HepG2 (cell line): Measurements from ENCODE around the gene MYCBPAP. TPM values are rescaled to one million over a fixed set of nuclear protein-coding genes. Genes with fewer than 3 reads are reported as not detected.

ENCODE experiments used
- ATAC-seq: fragments of 200-7000 bp; cut with Tn5 transposase; 3 replicates; pipeline ENCODE4 v1.9.1; 2020; ENCODE audit warnings: mild to moderate bottlenecking, moderate library complexity
- BruUV-seq: library from RNA; stranded (reverse); fragments of 400-500 nt; replicated peaks from 2 replicates; lab custom pipeline; 2021; lab: Mats Ljungman, UMichigan
- CTCF ChIA-PET: fragments of 300-600 bp; formaldehyde crosslinking; extraction: SDS; loops from one replicate; lab custom pipeline; 2021; ENCODE audit warnings: low total read pairs, inconsistent platforms, low intra/inter-chr PET ratio; lab: Yijun Ruan, JAX
- POLR2A ChIA-PET: fragments of 350-600 bp; sonication (Branson Sonifier 250); formaldehyde crosslinking; loops from one replicate; lab custom pipeline; 2020; ENCODE audit warnings: antibody characterized with exemption, inconsistent platforms; lab: Yijun Ruan, JAX
- DNase-seq: peaks from one replicate; pipeline ENCODE4 v3.0.0-alpha.2; 2015; ENCODE audit warnings: low spot score
- FAIRE-seq: peaks from 3 replicates; lab custom pipeline; 2011; peaks lifted over from hg19 to GRCh38; lab: Jason Lieb, UNC
- H2AFZ ChIP-seq: one replicate; pipeline ENCODE4 v1.6.1; 2011; ENCODE audit warnings: low read length, inconsistent platforms
- H3K27ac ChIP-seq: fragments of 300-600 bp; 3 replicates; pipeline ENCODE4 v1.8.0; 2011; ENCODE audit warnings: mixed run types, mild to moderate bottlenecking, mixed read lengths, low read length, inconsistent platforms; ENCODE audit not compliant: insufficient read depth; ENCODE audit errors: extremely low read length
- H3K27me3 ChIP-seq, 2 experiments: fragments of 200-600 bp in 1 of 2; 2 replicates in 1 of 2; 3 replicates in 1 of 2; pipeline versions ENCODE4 v1.6.0 to v1.8.0; 2011; ENCODE audit warnings: low read length in 2 of 2, mild to moderate bottlenecking in 2 of 2, moderate library complexity in 2 of 2, inconsistent platforms in 1 of 2; ENCODE audit not compliant: insufficient read depth in 2 of 2, control insufficient read depth in 1 of 2
- H3K36me3 ChIP-seq, 2 experiments: fragments of 200-600 bp in 1 of 2; replicated peaks in 1 of 2; 2 replicates in 1 of 2; 3 replicates in 1 of 2; pipeline versions ENCODE4 v1.5.1 to v1.8.0; 2011; ENCODE audit warnings: low read length in 2 of 2, inconsistent platforms in 1 of 2; ENCODE audit not compliant: insufficient read depth in 2 of 2, control insufficient read depth in 1 of 2
- H3K4me1 ChIP-seq: 2 replicates; pipeline ENCODE4 v1.5.1; 2012; ENCODE audit warnings: low read length, inconsistent platforms; ENCODE audit not compliant: insufficient read depth
- H3K4me2 ChIP-seq: 2 replicates; pipeline ENCODE4 v1.6.0; 2011; ENCODE audit warnings: low read depth, low read length, inconsistent platforms
- H3K4me3 ChIP-seq, 3 experiments: fragments of 200-600 bp in 1 of 3; sonication (generic), shearing (Covaris generic) in 1 of 3; replicated peaks in 1 of 3; 2 replicates each; pipeline ENCODE4 v1.5.1; 2011 to 2016; ENCODE audit warnings: low read length in 3 of 3, inconsistent platforms in 2 of 3, low read depth in 2 of 3, mild to moderate bottlenecking in 2 of 3, control low read depth in 1 of 3, mixed read lengths in 1 of 3; ENCODE audit not compliant: insufficient read depth in 1 of 3
- H3K79me2 ChIP-seq: one replicate; pipeline ENCODE4 v1.6.1; 2011; ENCODE audit warnings: low read length, inconsistent platforms; ENCODE audit not compliant: insufficient read depth
- H3K9ac ChIP-seq: 2 replicates; pipeline ENCODE4 v1.6.0; 2011; ENCODE audit warnings: mild to moderate bottlenecking, low read depth, low read length, inconsistent platforms; ENCODE audit not compliant: insufficient read depth
- H3K9me3 ChIP-seq: 2 replicates; pipeline ENCODE4 v1.5.1; 2012; ENCODE audit warnings: mild to moderate bottlenecking, low read length
- H4K20me1 ChIP-seq: 2 replicates; pipeline ENCODE4 v1.6.0; 2011; ENCODE audit warnings: inconsistent platforms, mild to moderate bottlenecking, low read length, moderate library complexity; ENCODE audit not compliant: insufficient read depth
- CREM ChIP-seq, 2 experiments: sonication (generic) in 1 of 2; formaldehyde crosslinking in 1 of 2; IDR thresholded peaks; 2 replicates each; pipeline versions ENCODE4 v1.4.0 to v1.6.1; 2016 to 2020; ENCODE audit warnings: antibody characterized with exemption in 1 of 2, mild to moderate bottlenecking in 1 of 2, missing genetic modification reagents in 1 of 2
- FOSL1 ChIP-seq: sonication (generic); formaldehyde crosslinking; IDR thresholded peaks from 2 replicates; pipeline ENCODE4 v1.9.0; 2021; ENCODE audit warnings: missing genetic modification reagents, borderline replicate concordance
- FOSL2 ChIP-seq: sonication (generic); formaldehyde crosslinking; IDR thresholded peaks from 2 replicates; pipeline ENCODE4 v1.4.0; 2020; ENCODE audit warnings: missing genetic modification reagents
- KDM4B ChIP-seq: sonication (generic); formaldehyde crosslinking; IDR thresholded peaks from 2 replicates; pipeline ENCODE4 v1.4.0; 2020; ENCODE audit warnings: missing genetic modification reagents
- NR2F2 ChIP-seq: IDR thresholded peaks from 2 replicates; pipeline ENCODE4 v1.6.1; 2012; ENCODE audit warnings: low read depth, inconsistent platforms, borderline replicate concordance
- ZNF143 ChIP-seq: sonication (generic); formaldehyde crosslinking; IDR thresholded peaks from 2 replicates; pipeline ENCODE4 v1.4.0; 2020; ENCODE audit warnings: missing genetic modification reagents
- ZNF550 ChIP-seq: sonication (generic); formaldehyde crosslinking; IDR thresholded peaks from 2 replicates; pipeline ENCODE4 v1.4.0; 2020; ENCODE audit warnings: mild to moderate bottlenecking, missing genetic modification reagents, borderline replicate concordance
- ZNF577 ChIP-seq: sonication (generic); formaldehyde crosslinking; IDR thresholded peaks from 2 replicates; pipeline ENCODE4 v1.4.0; 2020; ENCODE audit warnings: mild to moderate bottlenecking, low read depth, missing genetic modification reagents, borderline replicate concordance
- WGBS: methylation state at CpG from one replicate; pipeline ENCODE4 v1.1.6; 2017; ENCODE audit warnings: low lambda C conversion rate; 5-methylcytosine and 5-hydroxymethylcytosine counted together
- in situ Hi-C: cut with HindIII; loops from 2 replicates; pipeline ENCODE4 v1.10.0; 2017; ENCODE audit warnings: low pct_unique_long_range_greater_than_20kb; ENCODE audit not compliant: extremely low pct_ligation_motif_present
- intact Hi-C: fragments of 100-400 bp; cut with micrococcal nuclease; formaldehyde crosslinking; loops from one replicate; pipeline ENCODE4 v1.10.0; 2022; ENCODE audit not compliant: unreplicated experiment
- polyA plus RNA-seq, 8 experiments: library from polyadenylated mRNA; depleted of rRNA in 3 of 8; stranded (reverse) in 7 of 8; unstranded in 1 of 8; fragments of >200 nt; fragmentation: Illumina TruSeq in 4 of 8; extraction: Trizol in 4 of 8; gene quantifications; 2 replicates each; pipeline versions ENCODE4 v1.2.1 to v1.2.3, GENCODE V29; 2011 to 2016; ENCODE audit warnings: low read depth in 4 of 8, missing spikeins in 1 of 8, mixed read lengths in 1 of 8; ENCODE audit not compliant: insufficient read depth in 1 of 8
- total RNA-seq, 5 experiments: library from RNA; depleted of rRNA; stranded (reverse); fragments of >200 nt; fragmentation: Illumina TruSeq; extraction: Trizol; gene quantifications; 2 replicates each; pipeline ENCODE4 v1.2.3, GENCODE V29; 2016; ENCODE audit warnings: low read depth in 1 of 5
- TF ChIP-seq, protein P1 (sequence below): sonication (generic); formaldehyde crosslinking; IDR thresholded peaks from 2 replicates; pipeline ENCODE4 v1.5.0; 2020; ENCODE audit warnings: missing genetic modification reagents, mild to moderate bottlenecking, borderline replicate concordance
- TF ChIP-seq, protein P2 (sequence below), 2 experiments: sonication (generic) in 1 of 2; formaldehyde crosslinking in 1 of 2; IDR thresholded peaks; 2 replicates each; pipeline versions ENCODE4 v1.4.0 to v1.6.1; 2016 to 2020; ENCODE audit warnings: borderline replicate concordance in 1 of 2, low read depth in 1 of 2, mild to moderate bottlenecking in 1 of 2, missing genetic modification reagents in 1 of 2
- TF ChIP-seq, protein P3 (sequence below): sonication (generic); formaldehyde crosslinking; IDR thresholded peaks from 2 replicates; pipeline ENCODE4 v1.8.1; 2023; ENCODE audit warnings: mild to moderate bottlenecking, moderate library complexity, missing genetic modification reagents
- TF ChIP-seq, protein P4 (sequence below): sonication (generic); formaldehyde crosslinking; conservative IDR thresholded peaks from 2 replicates; pipeline ENCODE4 v1.5.0; 2020; ENCODE audit warnings: missing genetic modification reagents
- TF ChIP-seq, protein P5 (sequence below): IDR thresholded peaks from 2 replicates; pipeline ENCODE4 v1.6.1; 2016

Gene MYCBPAP
- total and polyA plus RNA-seq, 2 of the 13 experiments (the other 11 are each of a cell fraction or from before 2014, with no cell fraction given): 0.22 to 0.24 TPM

DNA sequence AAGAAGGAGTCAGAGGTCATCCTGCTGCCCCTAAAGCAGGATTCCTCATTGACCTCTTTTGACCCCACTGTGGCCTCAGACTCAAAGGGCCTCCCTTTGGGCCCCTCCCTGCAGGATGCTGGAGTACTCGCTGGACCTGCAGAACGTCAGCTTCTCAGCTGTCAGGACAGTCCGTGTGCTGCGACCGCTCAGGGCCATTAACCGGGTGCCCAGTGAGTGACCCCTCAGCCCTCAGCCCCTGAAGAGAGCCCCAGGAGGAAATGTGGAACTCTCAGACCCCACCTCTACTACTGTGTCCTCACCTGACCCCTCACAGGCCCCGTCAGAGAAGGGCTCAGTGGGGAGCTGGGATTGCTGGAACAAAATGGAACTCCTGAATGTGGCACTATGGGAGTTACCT is 61.4 kb downstream of the MYCBPAP start:
- intact Hi-C loops: no loop called here
- Histone ChIP-seq H3K27me3 (peaks cover 26 to 90% of the 10 kb centered on the region in 2 experiments), H2AFZ (no peak overlapping the region), H3K79me2 (no peaks in the 10 kb centered on the region), H3K4me1 (no peaks in the 10 kb centered on the region), H3K4me2 (no peak overlapping the region), H3K4me3 (no peak overlapping the region), H3K9me3 (no peaks in the 10 kb centered on the region), H3K9ac (no peak overlapping the region), H4K20me1 (no peaks in the 10 kb centered on the region), H3K36me3 (no peaks in the 10 kb centered on the region), H3K27ac (no peak overlapping the region)
- POLR2A ChIA-PET: no interaction called here
- no peak for TF ChIP-seq NR2F2
- TF ChIP-seq, protein P1, sequence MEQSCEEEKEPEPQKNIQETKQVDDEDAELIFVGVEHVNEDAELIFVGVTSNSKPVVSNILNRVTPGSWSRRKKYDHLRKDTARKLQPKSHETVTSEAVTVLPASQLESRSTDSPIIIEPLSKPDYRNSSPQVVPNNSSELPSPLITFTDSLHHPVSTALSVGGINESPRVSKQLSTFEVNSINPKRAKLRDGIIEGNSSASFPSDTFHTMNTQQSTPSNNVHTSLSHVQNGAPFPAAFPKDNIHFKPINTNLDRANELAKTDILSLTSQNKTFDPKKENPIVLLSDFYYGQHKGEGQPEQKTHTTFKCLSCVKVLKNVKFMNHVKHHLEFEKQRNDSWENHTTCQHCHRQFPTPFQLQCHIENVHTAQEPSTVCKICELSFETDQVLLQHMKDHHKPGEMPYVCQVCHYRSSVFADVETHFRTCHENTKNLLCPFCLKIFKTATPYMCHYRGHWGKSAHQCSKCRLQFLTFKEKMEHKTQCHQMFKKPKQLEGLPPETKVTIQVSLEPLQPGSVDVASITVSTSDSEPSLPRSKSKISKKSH (CRISPR knock-in tag): no peak
- no peak for TF ChIP-seq FOSL1 (CRISPR knock-in tag)
- no peak for TF ChIP-seq ZNF143 (CRISPR knock-in tag)
- TF ChIP-seq, protein P2, sequence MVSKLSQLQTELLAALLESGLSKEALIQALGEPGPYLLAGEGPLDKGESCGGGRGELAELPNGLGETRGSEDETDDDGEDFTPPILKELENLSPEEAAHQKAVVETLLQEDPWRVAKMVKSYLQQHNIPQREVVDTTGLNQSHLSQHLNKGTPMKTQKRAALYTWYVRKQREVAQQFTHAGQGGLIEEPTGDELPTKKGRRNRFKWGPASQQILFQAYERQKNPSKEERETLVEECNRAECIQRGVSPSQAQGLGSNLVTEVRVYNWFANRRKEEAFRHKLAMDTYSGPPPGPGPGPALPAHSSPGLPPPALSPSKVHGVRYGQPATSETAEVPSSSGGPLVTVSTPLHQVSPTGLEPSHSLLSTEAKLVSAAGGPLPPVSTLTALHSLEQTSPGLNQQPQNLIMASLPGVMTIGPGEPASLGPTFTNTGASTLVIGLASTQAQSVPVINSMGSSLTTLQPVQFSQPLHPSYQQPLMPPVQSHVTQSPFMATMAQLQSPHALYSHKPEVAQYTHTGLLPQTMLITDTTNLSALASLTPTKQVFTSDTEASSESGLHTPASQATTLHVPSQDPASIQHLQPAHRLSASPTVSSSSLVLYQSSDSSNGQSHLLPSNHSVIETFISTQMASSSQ (IDR thresholded peaks at IDR 0.05; ENCODE audit: low read depth): no peak
- TF ChIP-seq, protein P2 (CRISPR knock-in tag; IDR thresholded peaks at IDR 0.05; ENCODE audit: borderline replicate concordance): no peak
- no peak for TF ChIP-seq ZNF550 (CRISPR knock-in tag)
- no peak for TF ChIP-seq FOSL2 (CRISPR knock-in tag)
- TF ChIP-seq, protein P3, sequence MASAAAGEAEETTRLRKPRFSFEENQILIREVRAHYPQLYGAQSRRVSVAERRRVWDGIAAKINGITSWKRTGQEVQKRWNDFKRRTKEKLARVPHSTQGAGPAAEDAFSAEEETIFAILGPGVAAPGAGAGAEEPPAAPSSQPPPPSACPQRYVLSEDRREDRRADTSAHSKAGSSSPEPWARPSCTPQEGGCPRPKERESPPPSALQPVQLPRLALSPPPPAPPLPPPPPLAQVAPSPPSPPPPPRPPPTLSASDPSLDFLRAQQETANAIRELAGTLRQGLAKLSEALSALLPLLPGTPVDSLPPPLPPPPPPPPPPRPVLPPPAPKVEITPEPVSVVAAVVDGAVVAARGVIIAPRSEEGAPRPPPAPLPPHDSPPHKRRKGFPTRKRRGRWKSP (CRISPR knock-in tag): no peak
- TF ChIP-seq, protein P4, sequence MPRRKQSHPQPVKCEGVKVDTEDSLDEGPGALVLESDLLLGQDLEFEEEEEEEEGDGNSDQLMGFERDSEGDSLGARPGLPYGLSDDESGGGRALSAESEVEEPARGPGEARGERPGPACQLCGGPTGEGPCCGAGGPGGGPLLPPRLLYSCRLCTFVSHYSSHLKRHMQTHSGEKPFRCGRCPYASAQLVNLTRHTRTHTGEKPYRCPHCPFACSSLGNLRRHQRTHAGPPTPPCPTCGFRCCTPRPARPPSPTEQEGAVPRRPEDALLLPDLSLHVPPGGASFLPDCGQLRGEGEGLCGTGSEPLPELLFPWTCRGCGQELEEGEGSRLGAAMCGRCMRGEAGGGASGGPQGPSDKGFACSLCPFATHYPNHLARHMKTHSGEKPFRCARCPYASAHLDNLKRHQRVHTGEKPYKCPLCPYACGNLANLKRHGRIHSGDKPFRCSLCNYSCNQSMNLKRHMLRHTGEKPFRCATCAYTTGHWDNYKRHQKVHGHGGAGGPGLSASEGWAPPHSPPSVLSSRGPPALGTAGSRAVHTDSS (CRISPR knock-in tag): no peak
- TF ChIP-seq CREM (IDR thresholded peaks at IDR 0.05): no peak
- TF ChIP-seq CREM (CRISPR knock-in tag; IDR thresholded peaks at IDR 0.05): no peak
- TF ChIP-seq ZNF577 (CRISPR knock-in tag): no peak
- TF ChIP-seq, protein P5, sequence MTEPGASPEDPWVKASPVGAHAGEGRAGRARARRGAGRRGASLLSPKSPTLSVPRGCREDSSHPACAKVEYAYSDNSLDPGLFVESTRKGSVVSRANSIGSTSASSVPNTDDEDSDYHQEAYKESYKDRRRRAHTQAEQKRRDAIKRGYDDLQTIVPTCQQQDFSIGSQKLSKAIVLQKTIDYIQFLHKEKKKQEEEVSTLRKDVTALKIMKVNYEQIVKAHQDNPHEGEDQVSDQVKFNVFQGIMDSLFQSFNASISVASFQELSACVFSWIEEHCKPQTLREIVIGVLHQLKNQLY: no peak
- no peak for TF ChIP-seq KDM4B
- CTCF ChIA-PET: no interaction called here
- FAIRE-seq (no peak), DNase-seq (no peak), ATAC-seq (no peak)
- WGBS: 22% methylated on average over 6 of the region's 7 CpGs
- BruUV-seq: no TSS peak
- in situ Hi-C loops: no loop called here
